Prostate gland (tissue), 2 donors: ENCODE measurements around the gene ANKRD9.

Source experiments
- CTCF ChIP-seq, 4 experiments: fragments of 200-600 bp in 2 of 4; fragments of 450-650 bp in 2 of 4; sonication (generic) in 2 of 4; IDR thresholded peaks; 1 replicate in 3 of 4; 2 replicates in 1 of 4; pipeline ENCODE4 v1.5.1; 2016 to 2019; ENCODE audit warnings: antibody characterized with exemption in 4 of 4, mild to moderate bottlenecking in 2 of 4, moderate library complexity in 2 of 4
- POLR2A ChIP-seq: fragments of 450-650 bp; IDR thresholded peaks from one replicate; pipeline ENCODE4 v1.6.1; 2016; ENCODE audit warnings: antibody characterized with exemption, mild to moderate bottlenecking
- POLR2AphosphoS5 ChIP-seq: sonication (generic); formaldehyde crosslinking; IDR thresholded peaks from one replicate; pipeline ENCODE4 v1.6.1; 2017; ENCODE audit warnings: antibody characterized with exemption

GRCh38 chr14:102501751-102502315, 7.7 kb downstream of the ANKRD9 start:
- TF ChIP-seq CTCF (IDR thresholded peaks at IDR 0.05) (no peak), POLR2A (no peak), POLR2AphosphoS5 (no peak)
